Uterus (tissue), 2 donors: ENCODE data around the gene AUTS2.

Experiments used
- POLR2A ChIP-seq, 2 donors: fragments of 450-650 bp; IDR thresholded peaks; one replicate each; pipeline ENCODE4 v1.6.1; 2016; ENCODE audit warnings: antibody characterized with exemption in 2 of 2, mild to moderate bottlenecking in 1 of 2, moderate library complexity in 1 of 2
- TF ChIP-seq, protein P1 (sequence below), 4 experiments: fragments of 200-600 bp in 2 of 4; fragments of 450-650 bp in 2 of 4; sonication (generic) in 2 of 4; IDR thresholded peaks; one replicate each; pipeline ENCODE4 v1.5.1; 2016 to 2019; ENCODE audit warnings: antibody characterized with exemption in 4 of 4, mild to moderate bottlenecking in 2 of 4, moderate library complexity in 1 of 4

GRCh38 chr7:70595370-70595754, 997.1 kb downstream of the AUTS2 start:
- TF ChIP-seq, protein P1, sequence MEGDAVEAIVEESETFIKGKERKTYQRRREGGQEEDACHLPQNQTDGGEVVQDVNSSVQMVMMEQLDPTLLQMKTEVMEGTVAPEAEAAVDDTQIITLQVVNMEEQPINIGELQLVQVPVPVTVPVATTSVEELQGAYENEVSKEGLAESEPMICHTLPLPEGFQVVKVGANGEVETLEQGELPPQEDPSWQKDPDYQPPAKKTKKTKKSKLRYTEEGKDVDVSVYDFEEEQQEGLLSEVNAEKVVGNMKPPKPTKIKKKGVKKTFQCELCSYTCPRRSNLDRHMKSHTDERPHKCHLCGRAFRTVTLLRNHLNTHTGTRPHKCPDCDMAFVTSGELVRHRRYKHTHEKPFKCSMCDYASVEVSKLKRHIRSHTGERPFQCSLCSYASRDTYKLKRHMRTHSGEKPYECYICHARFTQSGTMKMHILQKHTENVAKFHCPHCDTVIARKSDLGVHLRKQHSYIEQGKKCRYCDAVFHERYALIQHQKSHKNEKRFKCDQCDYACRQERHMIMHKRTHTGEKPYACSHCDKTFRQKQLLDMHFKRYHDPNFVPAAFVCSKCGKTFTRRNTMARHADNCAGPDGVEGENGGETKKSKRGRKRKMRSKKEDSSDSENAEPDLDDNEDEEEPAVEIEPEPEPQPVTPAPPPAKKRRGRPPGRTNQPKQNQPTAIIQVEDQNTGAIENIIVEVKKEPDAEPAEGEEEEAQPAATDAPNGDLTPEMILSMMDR (IDR thresholded peaks at IDR 0.05) = no peak
- no peak for TF ChIP-seq POLR2A (IDR thresholded peaks at IDR 0.05)
